ENCODE results near the gene SLC15A5. TPM values are rescaled to one million over a fixed set of nuclear protein-coding genes. Genes with fewer than 3 reads are reported as not detected.

SLC15A5 gene
- polyA plus RNA-seq, 1 of the 3 experiments (the other 2 are of a cell fraction) = not detected

GRCh38 chr12:16324772-16325171 lies 47.3 kb upstream of the SLC15A5 start:
- Histone ChIP-seq H3K9me2 (no peaks in the 10 kb centered on the region), H3K27ac (ENCODE audit: low read depth in 2 of 2, low read length in 1 of 2) (no peak overlapping the region), H3K27me3 (ENCODE audit: insufficient read depth) (no peaks in the 10 kb centered on the region), H3K9me3 (no peaks in the 10 kb centered on the region), H3F3A (replicated peaks; ENCODE audit: insufficient read depth) (no peaks in the 10 kb centered on the region), H3K4me3 (ENCODE audit: low read depth in 2 of 2, low read length in 1 of 2) (no peak overlapping the region), H3K79me2 (ENCODE audit: insufficient read depth) (no peaks in the 10 kb centered on the region), H3K4me2 (no peak overlapping the region), H3K9ac (no peak overlapping the region), H3K36me3 (replicated peaks in 1 of 2; ENCODE audit: control insufficient read depth in 1 of 2, insufficient read depth in 2 of 2, low read length in 1 of 2) (no peaks in the 10 kb centered on the region), H3K4me1 (ENCODE audit: control insufficient read depth in 1 of 2, insufficient read depth in 2 of 2, low read depth in 1 of 2, low read length in 1 of 2) (no peaks in the 10 kb centered on the region), H4K20me1 (ENCODE audit: insufficient read depth) (no peaks in the 10 kb centered on the region), H2AFZ (ENCODE audit: low read depth) (no peak overlapping the region)
- no peak for DNase-seq
- POLR2A ChIA-PET = no interaction called here
- CTCF ChIA-PET = no interaction called here
- WGBS (ENCODE audit: low lambda C conversion rate) = 37% methylated on average over 3 of the region's 3 CpGs
- TF ChIP-seq PBX3 (IDR thresholded peaks at IDR 0.05) = no peak
- TF ChIP-seq MEF2A (IDR thresholded peaks at IDR 0.05; ENCODE audit: borderline replicate concordance, low read depth) = no peak
- TF ChIP-seq RAD21 (IDR thresholded peaks at IDR 0.05; ENCODE audit: low read length) = no peak
- no peak for TF ChIP-seq EP300 (IDR thresholded peaks at IDR 0.05; ENCODE audit: borderline replicate concordance in 1 of 2, low read depth in 1 of 2, low read length in 1 of 2)
- TF ChIP-seq POLR2AphosphoS5 (IDR thresholded peaks at IDR 0.05; ENCODE audit: low read depth, low read length) = no peak
- no peak for TF ChIP-seq FOXJ3 (CRISPR knock-in tag; IDR thresholded peaks at IDR 0.05)
- no peak for TF ChIP-seq SIN3A (IDR thresholded peaks at IDR 0.05; ENCODE audit: borderline replicate concordance, low read depth, low read length)
- TF ChIP-seq USF1 (IDR thresholded peaks at IDR 0.05; ENCODE audit: borderline replicate concordance, low read depth) = no peak
- TF ChIP-seq TEAD4 (IDR thresholded peaks at IDR 0.05; ENCODE audit: borderline replicate concordance, insufficient read depth) = no peak
- no peak for TF ChIP-seq MAX (IDR thresholded peaks at IDR 0.05; ENCODE audit: low read depth)
- TF ChIP-seq YY1 (IDR thresholded peaks at IDR 0.05; ENCODE audit: low read depth) = no peak
- TF ChIP-seq RCOR1 (IDR thresholded peaks at IDR 0.05; ENCODE audit: low read length) = no peak
- no peak for TF ChIP-seq SMC3 (IDR thresholded peaks at IDR 0.05; ENCODE audit: low read depth, low read length)
- no peak for TF ChIP-seq REST (IDR thresholded peaks at IDR 0.05; ENCODE audit: low read depth, low read length)
- no peak for TF ChIP-seq FOSL2 (IDR thresholded peaks at IDR 0.05; ENCODE audit: borderline replicate concordance, low read depth)
- no peak for TF ChIP-seq GABPA (IDR thresholded peaks at IDR 0.05; ENCODE audit: low read depth)
- TF ChIP-seq ZBTB33 (IDR thresholded peaks at IDR 0.05; ENCODE audit: borderline replicate concordance, low read depth) = no peak
- TF ChIP-seq IRF3 (IDR thresholded peaks at IDR 0.05; ENCODE audit: low read depth, low read length) = no peak
- no peak for TF ChIP-seq NRF1 (IDR thresholded peaks at IDR 0.05; ENCODE audit: low read depth, low read length)
- TF ChIP-seq RFX5 (IDR thresholded peaks at IDR 0.05; ENCODE audit: low read length) = no peak
